Endothelial cell of umbilical vein (primary cell): ENCODE measurements around the gene KRT77. TPM values are rescaled to one million over a fixed set of nuclear protein-coding genes. Genes with fewer than 3 reads are reported as not detected.

Experiments
- BruUV-seq: library from RNA; stranded (reverse); fragments of 400-500 nt; replicated peaks from 2 replicates; lab custom pipeline; 2021; lab: Mats Ljungman, UMichigan
- CTCF ChIA-PET: fragments of 300-600, 350-600 bp; sonication (Branson Sonifier 250); formaldehyde crosslinking; loops from one replicate; lab custom pipeline; 2021; ENCODE audit warnings: antibody characterized with exemption, inconsistent platforms; lab: Charles Lee
- POLR2A ChIA-PET: fragments of 300-600, 350-600 bp; sonication (Branson Sonifier 250); formaldehyde crosslinking; loops from one replicate; lab custom pipeline; 2021; ENCODE audit warnings: antibody characterized with exemption, inconsistent platforms; lab: Charles Lee
- DNase-seq: peaks from one replicate; pipeline ENCODE4 v3.0.0-alpha.2; 2011; ENCODE audit warnings: low read depth, low spot score
- FAIRE-seq: peaks from 2 replicates; lab custom pipeline; 2011; peaks lifted over from hg19 to GRCh38; lab: Jason Lieb, UNC
- H2AFZ ChIP-seq: 2 replicates; pipeline ENCODE4 v1.6.0; 2012; ENCODE audit warnings: low read depth, low read length, control low read depth, inconsistent platforms
- H3K27ac ChIP-seq: 2 replicates; pipeline ENCODE4 v1.5.1; 2011; ENCODE audit warnings: low read depth, mild to moderate bottlenecking, control low read depth, low read length, moderate library complexity; ENCODE audit not compliant: insufficient read depth
- H3K27me3 ChIP-seq, 2 experiments: 2 replicates each; pipeline versions ENCODE4 v1.6.0 to v1.6.1; 2011; ENCODE audit warnings: low read length in 2 of 2, mixed read lengths in 1 of 2; ENCODE audit not compliant: control insufficient read depth in 2 of 2, insufficient read depth in 2 of 2
- H3K36me3 ChIP-seq, 2 experiments: 2 replicates in 1 of 2; 3 replicates in 1 of 2; pipeline ENCODE4 v1.5.1; 2011; ENCODE audit warnings: low read length in 2 of 2, mild to moderate bottlenecking in 1 of 2, moderate library complexity in 1 of 2; ENCODE audit not compliant: control insufficient read depth in 2 of 2, insufficient read depth in 2 of 2; ENCODE audit errors: extremely low read depth in 1 of 2
- H3K4me1 ChIP-seq: 3 replicates; pipeline ENCODE4 v1.5.1; 2011; ENCODE audit warnings: mild to moderate bottlenecking, low read length; ENCODE audit not compliant: control insufficient read depth, insufficient read depth; ENCODE audit errors: extremely low read depth
- H3K4me2 ChIP-seq: 2 replicates; pipeline ENCODE4 v1.6.1; 2011; ENCODE audit warnings: low read length, control low read depth, mixed read lengths; ENCODE audit not compliant: insufficient read depth
- H3K4me3 ChIP-seq, 3 experiments: fragments of 200-600 bp in 1 of 3; sonication (generic), shearing (Covaris generic) in 1 of 3; replicated peaks in 1 of 3; 2 replicates each; pipeline ENCODE4 v1.5.1; 2011 to 2016; ENCODE audit warnings: control low read depth in 3 of 3, low read length in 3 of 3, mild to moderate bottlenecking in 2 of 3, inconsistent platforms in 1 of 3, low read depth in 1 of 3, moderate library complexity in 1 of 3; ENCODE audit not compliant: insufficient read depth in 1 of 3
- H3K79me2 ChIP-seq: 2 replicates; pipeline ENCODE4 v1.6.0; 2012; ENCODE audit warnings: low read length, inconsistent platforms; ENCODE audit not compliant: control insufficient read depth, insufficient read depth
- H3K9ac ChIP-seq: replicated peaks from 2 replicates; pipeline ENCODE3; 2011; ENCODE audit warnings: low read length, control low read depth; ENCODE audit not compliant: insufficient read depth; ENCODE audit errors: extremely low read depth
- H3K9me1 ChIP-seq: replicated peaks from 3 replicates; pipeline ENCODE4 v1.6.0; 2011; ENCODE audit warnings: mild to moderate bottlenecking, low read length; ENCODE audit not compliant: control insufficient read depth, insufficient read depth; ENCODE audit errors: extremely low read depth
- H3K9me3 ChIP-seq: replicated peaks from 2 replicates; pipeline ENCODE4 v1.5.1; 2012; ENCODE audit warnings: low read length, inconsistent platforms; ENCODE audit not compliant: control insufficient read depth, insufficient read depth
- H4K20me1 ChIP-seq: replicated peaks from 2 replicates; pipeline ENCODE3; 2011; ENCODE audit warnings: mild to moderate bottlenecking, low read length; ENCODE audit not compliant: control insufficient read depth, insufficient read depth; ENCODE audit errors: extremely low read depth
- CTCF ChIP-seq, 2 donors: IDR thresholded peaks; 1 replicate in 1 of 2; 2 replicates in 1 of 2; pipeline ENCODE4 v1.5.1; 2011; ENCODE audit warnings: low read length in 2 of 2, mild to moderate bottlenecking in 2 of 2, moderate library complexity in 2 of 2, control low read depth in 1 of 2, inconsistent platforms in 1 of 2, low read depth in 1 of 2; ENCODE audit not compliant: insufficient read depth in 1 of 2; ENCODE audit errors: extremely low read depth in 1 of 2
- EZH2 ChIP-seq: IDR thresholded peaks from 2 replicates; pipeline ENCODE4 v1.6.1; 2012; ENCODE audit warnings: borderline replicate concordance, low read depth, mild to moderate bottlenecking, moderate library complexity, low read length, inconsistent platforms; ENCODE audit not compliant: severe bottlenecking
- FOS ChIP-seq: IDR thresholded peaks from 2 replicates; pipeline ENCODE4 v1.6.1; 2011; ENCODE audit warnings: mild to moderate bottlenecking, low read length, moderate library complexity, borderline replicate concordance; ENCODE audit not compliant: insufficient read depth
- GATA2 ChIP-seq: IDR thresholded peaks from 2 replicates; pipeline ENCODE4 v1.7.0; 2011; ENCODE audit warnings: low read depth, mild to moderate bottlenecking, moderate library complexity, mixed read lengths, low read length; ENCODE audit not compliant: insufficient read length, insufficient read depth
- JUN ChIP-seq: IDR thresholded peaks from 2 replicates; pipeline ENCODE4 v1.6.1; 2011; ENCODE audit warnings: borderline replicate concordance, low read depth; ENCODE audit not compliant: insufficient read length, insufficient read depth
- MAX ChIP-seq: IDR thresholded peaks from 2 replicates; pipeline ENCODE4 v1.6.1; 2011; ENCODE audit not compliant: insufficient read depth, insufficient read length
- MYC ChIP-seq: IDR thresholded peaks from one replicate; pipeline ENCODE4 v1.6.1; 2011; ENCODE audit warnings: mild to moderate bottlenecking, low read depth, low read length
- POLR2A ChIP-seq: IDR thresholded peaks from 2 replicates; pipeline ENCODE4 v1.6.1; 2012; ENCODE audit warnings: low read depth, mild to moderate bottlenecking, control low read depth, low read length
- POLR2AphosphoS5 ChIP-seq: IDR thresholded peaks from 2 replicates; pipeline ENCODE4 v1.6.1; 2012; ENCODE audit warnings: low read depth, mild to moderate bottlenecking, control low read depth, low read length, moderate library complexity; ENCODE audit not compliant: insufficient read depth
- dilution Hi-C: fragments of 300-500 bp; cut with MboI; formaldehyde crosslinking; loops from one replicate; pipeline ENCODE4 v1.15.0; 2019; ENCODE audit warnings: low sequenced_read_pairs; ENCODE audit not compliant: extremely low pct_ligation_motif_present
- intact Hi-C: fragments of 100-400 bp; cut with micrococcal nuclease; formaldehyde crosslinking; loops from one replicate; pipeline ENCODE4 v1.10.0; 2022
- polyA plus RNA-seq, 4 experiments: library from polyadenylated mRNA; depleted of rRNA in 3 of 4; stranded (reverse) in 3 of 4; unstranded in 1 of 4; fragments of >200 nt; gene quantifications; 2 replicates each; pipeline versions ENCODE4 v1.2.1 to v1.2.3, GENCODE V29; 2011 to 2012; ENCODE audit warnings: missing spikeins in 1 of 4
- total RNA-seq: library from RNA; stranded (reverse); gene quantifications from 2 replicates; pipeline ENCODE4 v1.2.3, GENCODE V29; 2021

KRT77 gene
- total and polyA plus RNA-seq, 2 donors (not counting 3 experiments of a cell fraction or from before 2014, with no cell fraction given) = not detected

- dilution Hi-C loops = no loop called here
- POLR2A ChIA-PET = no interaction called here
Measured at GRCh38 chr12:52657250-52657902, 45.9 kb downstream of the KRT77 start.

More at GRCh38 chr12:52657250-52657902, 45.9 kb downstream of the KRT77 start:
- no peaks in the 10 kb centered on the region for H3K36me3 ChIP-seq
- H3K4me1 ChIP-seq = no peaks in the 10 kb centered on the region
- no peak overlapping the region for H3K9ac ChIP-seq
- no TSS peak for BruUV-seq
- no peak overlapping the region for H2AFZ ChIP-seq
- peaks cover 3% of the 10 kb centered on the region in 2 experiments for H3K27me3 ChIP-seq
- no peaks in the 10 kb centered on the region for H3K9me1 ChIP-seq
- FAIRE-seq (no peak), DNase-seq (no peak)
- intact Hi-C loops = no loop called here
- CTCF ChIA-PET = interaction anchor here (1.1 to 1.9 kb wide), 2 partner anchors 18 to 24 kb away, joined by 3 to 5 read pairs; no protein-coding TSS in a partner anchor
- no peaks in the 10 kb centered on the region for H3K79me2 ChIP-seq
- H3K4me2 ChIP-seq = no peak overlapping the region
- H3K9me3 ChIP-seq = no peaks in the 10 kb centered on the region
- no peak overlapping the region for H3K4me3 ChIP-seq
- H4K20me1 ChIP-seq = no peaks in the 10 kb centered on the region
- no peak overlapping the region for H3K27ac ChIP-seq
- TF ChIP-seq JUN (no peak), POLR2AphosphoS5 (no peak), CTCF (IDR thresholded peaks at IDR 0.05; ENCODE audit: extremely low read depth in 1 of 2, insufficient read depth in 1 of 2, low read depth in 1 of 2, low read length in 2 of 2) (no peak), EZH2 (no peak), GATA2 (no peak), POLR2A (no peak), MAX (no peak), MYC (no peak), FOS (no peak)
